MG63 (cell line): ENCODE results near the gene RNF2. TPM values are rescaled to one million over a fixed set of nuclear protein-coding genes. Genes with fewer than 3 reads are reported as not detected.

ENCODE experiments used
- DNase-seq: peaks from one replicate; pipeline ENCODE4 v3.0.0-alpha.2; 2020
- H3K27me3 ChIP-seq: fragments of 250-450 bp; sonication (Bioruptor Pico); 2 replicates; pipeline ENCODE4 v1.5.1; 2020; ENCODE audit warnings: mild to moderate bottlenecking, moderate library complexity
- H3K36me3 ChIP-seq: fragments of 250-450 bp; sonication (Bioruptor Pico); 2 replicates; pipeline ENCODE4 v1.5.1; 2020; ENCODE audit warnings: mild to moderate bottlenecking, moderate library complexity
- H3K4me3 ChIP-seq: fragments of 250-450 bp; sonication (Bioruptor Pico); 2 replicates; pipeline ENCODE4 v1.5.1; 2020; ENCODE audit warnings: mild to moderate bottlenecking, moderate library complexity
- H3K9me3 ChIP-seq: fragments of 250-450 bp; sonication (Bioruptor Pico); 2 replicates; pipeline ENCODE4 v1.5.1; 2020; ENCODE audit warnings: mild to moderate bottlenecking, moderate library complexity
- total RNA-seq: library from RNA; depleted of rRNA; stranded (reverse); fragments of >200 nt; shearing (Covaris generic); gene quantifications from 2 replicates; pipeline ENCODE4 v1.2.3, GENCODE V29; 2014; ENCODE audit warnings: low replicate concordance; rRNA removed

Gene RNF2
- total RNA-seq, 1 experiment from 2014 or later: 21.4 TPM

GRCh38 chr1:185129708-185130107, 84.3 kb downstream of the RNF2 start:
- no peaks in the 10 kb centered on the region for H3K27me3 ChIP-seq
- DNase-seq: no peak
- peaks cover 7% of the 10 kb centered on the region; the same call in 1 of the 2 replicates for H3K9me3 ChIP-seq
- H3K4me3 ChIP-seq: no peak overlapping the region
- H3K36me3 ChIP-seq: peaks cover 26% of the 10 kb centered on the region

DNA sequence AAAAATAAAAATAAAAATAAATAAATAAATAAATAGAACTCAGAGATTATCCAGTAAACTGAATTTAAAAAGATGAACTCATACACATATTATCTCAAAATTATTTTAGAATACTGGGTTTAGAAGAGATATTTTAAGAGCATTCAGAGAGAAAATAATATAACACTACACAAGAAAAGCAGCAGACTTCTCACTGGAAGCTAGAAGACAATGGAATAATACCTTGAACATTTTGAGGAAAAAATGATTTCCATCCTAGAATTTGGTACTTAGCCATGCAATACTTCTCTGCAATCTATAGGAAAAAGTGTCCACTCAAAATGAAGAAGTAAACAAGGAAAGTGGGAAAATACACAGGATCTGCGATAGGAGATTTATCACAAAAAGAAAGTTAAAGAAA, 87.2 kb downstream of the RNF2 start:
- H3K36me3 ChIP-seq: peaks cover 24% of the 10 kb centered on the region
- DNase-seq: no peak

DNA sequence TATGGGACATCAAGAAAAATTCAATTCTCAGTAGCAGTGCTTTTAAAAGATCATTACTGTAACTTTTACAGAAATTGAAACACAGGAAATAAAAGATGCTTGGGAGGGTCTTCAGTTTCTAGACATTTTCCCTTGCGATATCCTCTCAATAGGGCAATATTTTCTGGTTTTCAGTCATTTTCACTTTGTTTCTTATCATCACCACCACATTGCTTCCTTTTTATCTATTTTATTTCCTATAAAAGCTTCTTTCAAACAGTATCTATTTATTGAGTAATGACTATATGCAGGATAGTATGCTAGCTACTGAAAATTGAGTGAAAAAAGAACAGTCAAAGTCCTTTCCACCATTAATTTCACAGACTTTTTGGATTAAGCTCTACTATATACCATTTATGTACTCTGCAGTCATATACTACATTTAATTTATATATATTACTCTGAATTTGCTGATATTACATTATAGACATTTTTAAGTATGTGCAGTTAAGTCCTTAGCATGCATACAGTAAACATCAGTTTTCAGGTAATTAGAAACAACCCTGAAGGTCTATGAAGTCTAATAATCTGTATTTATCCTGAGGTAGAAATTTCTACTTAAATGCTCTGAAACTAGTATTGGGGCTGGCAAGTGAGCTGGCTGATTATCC, 92.7 kb downstream of the RNF2 start:
- DNase-seq: no peak
- peaks cover 9% of the 10 kb centered on the region for H3K36me3 ChIP-seq
- H3K4me3 ChIP-seq: no peak overlapping the region
- no peaks in the 10 kb centered on the region for H3K27me3 ChIP-seq
- peaks cover 2% of the 10 kb centered on the region; the same call in 1 of the 2 replicates for H3K9me3 ChIP-seq

More for the DNA sequence above, 87.2 kb downstream of the RNF2 start:
- H3K4me3 ChIP-seq: no peak overlapping the region
- H3K9me3 ChIP-seq: peaks cover 7% of the 10 kb centered on the region; the same call in 1 of the 2 replicates
- H3K27me3 ChIP-seq: no peaks in the 10 kb centered on the region

DNA sequence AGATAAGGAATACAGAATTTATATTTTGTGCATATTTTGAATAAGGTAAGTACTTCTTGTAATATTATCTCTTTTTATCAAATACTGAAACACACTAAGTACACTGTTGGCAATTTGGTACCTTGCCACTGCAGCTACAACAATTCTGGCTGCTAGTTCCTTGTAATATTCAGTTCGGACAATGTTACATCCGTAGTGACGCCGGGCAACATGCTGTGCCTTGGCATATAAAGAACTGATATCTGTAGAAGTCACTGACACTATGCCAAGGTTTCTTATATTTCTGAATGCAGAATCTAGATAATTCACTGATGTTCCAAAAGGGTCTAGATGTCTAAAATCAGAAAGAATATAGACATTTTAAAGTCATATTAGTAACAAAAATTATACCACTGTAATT, 93.9 kb downstream of the RNF2 start:
- Histone ChIP-seq H3K4me3 (no peak overlapping the region), H3K9me3 (no peaks in the 10 kb centered on the region), H3K27me3 (no peaks in the 10 kb centered on the region), H3K36me3 (peaks cover 2% of the 10 kb centered on the region)
- no peak for DNase-seq

GRCh38 chr1:185144233-185144632, 98.9 kb downstream of the RNF2 start:
- Histone ChIP-seq H3K4me3 (no peak overlapping the region), H3K27me3 (no peaks in the 10 kb centered on the region), H3K36me3 (peaks cover 10% of the 10 kb centered on the region), H3K9me3 (no peaks in the 10 kb centered on the region)
- no peak for DNase-seq

DNA sequence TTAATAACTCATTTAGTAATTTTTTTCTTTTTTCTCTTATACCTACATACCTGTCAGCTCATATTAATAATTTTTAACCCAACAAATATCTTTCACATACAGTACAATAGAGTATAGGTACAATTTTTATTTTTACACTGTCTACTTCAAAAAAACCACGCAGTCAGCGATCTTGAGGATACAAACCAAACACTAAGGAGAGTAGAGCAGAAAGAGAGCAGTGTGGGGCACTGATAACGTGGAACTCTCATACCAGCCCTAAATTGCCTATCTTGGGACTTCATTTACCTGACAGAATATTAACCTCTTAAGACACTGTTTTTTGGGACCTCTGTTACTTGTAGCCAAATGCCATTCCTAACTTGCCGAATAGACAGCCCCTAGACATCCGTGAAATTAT, 105.9 kb downstream of the RNF2 start:
- Histone ChIP-seq H3K4me3 (no peak overlapping the region), H3K9me3 (no peaks in the 10 kb centered on the region), H3K36me3 (no peaks in the 10 kb centered on the region; the same call in 1 of the 2 replicates), H3K27me3 (no peaks in the 10 kb centered on the region)
- DNase-seq: no peak

Other genes with a start within 250 kb of the RNF2 start
- 11.0 and 12.8 TPM in 2 replicates for gene NIBAN1, start 71.0 kb upstream of the RNF2 start, total RNA-seq
- gene TRMT1L, start 111.4 kb downstream of the RNF2 start, total RNA-seq: 8.9 and 13.0 TPM in 2 replicates
- gene SWT1, start 111.6 kb downstream of the RNF2 start, total RNA-seq: 2.3 and 2.9 TPM in 2 replicates